Spleen (tissue), 11 donors: ENCODE measurements around the gene SNX9. TPM values are rescaled to one million over a fixed set of nuclear protein-coding genes. Genes with fewer than 3 reads are reported as not detected.

Experiments
- DNase-seq: peaks from one replicate; pipeline ENCODE4 v3.0.0-alpha.2; 2020
- H3K27ac ChIP-seq, 8 donors: fragments of 200-600 bp; sonication (generic) in 7 of 8; 1 replicate in 4 of 8; 2 replicates in 4 of 8; pipeline versions ENCODE4 v1.5.0 to v1.8.0; 2016 to 2021; ENCODE audit warnings: inconsistent platforms in 4 of 8, mild to moderate bottlenecking in 4 of 8, moderate library complexity in 1 of 8
- H3K27me3 ChIP-seq, 7 donors: fragments of 200-600 bp; sonication (generic) in 6 of 7; replicated peaks in 1 of 7; 1 replicate in 4 of 7; 2 replicates in 3 of 7; pipeline versions ENCODE4 v1.5.0 to v1.8.0; 2016 to 2021; ENCODE audit warnings: inconsistent platforms in 3 of 7, mild to moderate bottlenecking in 1 of 7
- H3K36me3 ChIP-seq, 6 donors: fragments of 200-600 bp; sonication (generic) in 5 of 6; 1 replicate in 4 of 6; 2 replicates in 2 of 6; pipeline versions ENCODE4 v1.5.0 to v1.8.0; 2016 to 2021; ENCODE audit warnings: inconsistent platforms in 2 of 6
- H3K4me1 ChIP-seq, 6 donors: fragments of 200-600 bp; sonication (generic) in 5 of 6; 1 replicate in 3 of 6; 2 replicates in 3 of 6; pipeline versions ENCODE4 v1.5.0 to v1.8.0; 2016 to 2021; ENCODE audit warnings: inconsistent platforms in 3 of 6
- H3K4me3 ChIP-seq, 8 donors: fragments of 200-600 bp; sonication (generic) in 7 of 8; 1 replicate in 4 of 8; 2 replicates in 4 of 8; pipeline versions ENCODE4 v1.5.0 to v1.8.0; 2016 to 2021; ENCODE audit warnings: inconsistent platforms in 4 of 8, mild to moderate bottlenecking in 4 of 8, moderate library complexity in 2 of 8
- H3K9me3 ChIP-seq, 8 donors: fragments of 200-600 bp; sonication (generic) in 7 of 8; 1 replicate in 4 of 8; 2 replicates in 4 of 8; pipeline versions ENCODE4 v1.5.0 to v1.8.0; 2016 to 2021; ENCODE audit warnings: inconsistent platforms in 4 of 8
- CTCF ChIP-seq, 11 experiments: fragments of 200-600 bp in 7 of 11; fragments of 450-650 bp in 4 of 11; sonication (generic) in 4 of 11; IDR thresholded peaks in 8 of 11; conservative IDR thresholded peaks in 3 of 11; 1 replicate in 7 of 11; 2 replicates in 4 of 11; pipeline versions ENCODE4 v1.4.0 to v1.8.0; 2016 to 2021; ENCODE audit warnings: antibody characterized with exemption in 11 of 11, inconsistent platforms in 4 of 11, mild to moderate bottlenecking in 1 of 11
- POLR2A ChIP-seq, 3 donors: fragments of 450-650 bp; IDR thresholded peaks; one replicate each; pipeline ENCODE4 v1.5.1; 2017; ENCODE audit warnings: antibody characterized with exemption in 3 of 3, mild to moderate bottlenecking in 1 of 3
- POLR2AphosphoS5 ChIP-seq, 3 donors: sonication (generic); formaldehyde crosslinking; IDR thresholded peaks; one replicate each; pipeline ENCODE4 v1.5.1; 2017; ENCODE audit warnings: antibody characterized with exemption in 3 of 3
- WGBS, 5 donors: extraction: QIAGEN DNeasy Blood & Tissue Kit in 3 of 5; methylation state at CpG; one replicate each; pipeline versions ENCODE4 v1.1.5 to v1.1.7; 2013 to 2018; 5-methylcytosine and 5-hydroxymethylcytosine counted together
- intact Hi-C: fragments of 100-400 bp; cut with DNase I; formaldehyde crosslinking; loops from one replicate; pipeline ENCODE4 v1.15.0; 2023; ENCODE audit warnings: low total_unique reads
- polyA plus RNA-seq, 3 donors: library from polyadenylated mRNA; stranded (reverse); fragments of 200-250 nt; gene quantifications; one replicate each; pipeline ENCODE4 v1.2.1, GENCODE V29; 2013
- total RNA-seq, 7 donors: library from RNA; depleted of rRNA in 3 of 7; stranded (reverse); fragments of >200 nt in 3 of 7; fragmentation: NEBNext Ultra II Directional in 4 of 7; extraction: Animal tissue kit (Norgen Biotek cat#: 25700) in 4 of 7; gene quantifications; one replicate each; pipeline versions ENCODE4 v1.1.0 to v1.2.1, GENCODE V29; 2016 to 2021
- donor health status: healthy with polysubstance abuse.
- donor health status: DM: no; HTN: no; CAD: no; lungs with moderate emphysema.
- donor health status: DM: no; HTN: no; CAD: no.
- donor health status: Bipolar disorder and iron deficiency.
- donor health status: healthy.
- donor health status: DM: no; HTN: no; CAD: no.
- donor health status: DM: yes; HTN: yes; CAD: no.

SNX9 gene
- total and polyA plus RNA-seq, 10 donors: 18.9 to 42.5 (median 31.8) TPM

- Histone ChIP-seq H3K27me3 (no peaks in the 10 kb centered on the region), H3K27ac (no peak overlapping the region), H3K4me3 (no peak overlapping the region), H3K36me3 (no peaks in the 10 kb centered on the region), H3K4me1 (peaks cover 0 to 4% (median 0%) of the 10 kb centered on the region in 6 donors), H3K9me3 (no peaks in the 10 kb centered on the region)
- no peak for TF ChIP-seq CTCF (IDR thresholded peaks at IDR 0.05 in 8 of 11, conservative IDR thresholded peaks at IDR 0.05 in 3 of 11)
- no peak for TF ChIP-seq POLR2A (IDR thresholded peaks at IDR 0.05)
- TF ChIP-seq POLR2AphosphoS5 (IDR thresholded peaks at IDR 0.05): no peak
- WGBS, 5 donors: 63 to 79% (median 71%) methylated on average over 6 of the region's 6 CpGs
- DNase-seq: no peak
- intact Hi-C loops: no loop called here
These were observed 22.4 kb upstream of the SNX9 start for GRCh38 chr6:157800420-157801237.

- DNase-seq: no peak
- peaks cover 0 to 16% (median 11%) of the 10 kb centered on the region in 8 donors for H3K9me3 ChIP-seq
- no peak overlapping the region for H3K27ac ChIP-seq
- intact Hi-C loops: no loop called here
- no peak overlapping the region for H3K4me3 ChIP-seq
- TF ChIP-seq CTCF (IDR thresholded peaks at IDR 0.05 in 8 of 11, conservative IDR thresholded peaks at IDR 0.05 in 3 of 11) (no peak), POLR2AphosphoS5 (IDR thresholded peaks at IDR 0.05) (no peak), POLR2A (IDR thresholded peaks at IDR 0.05) (no peak)
- no peaks in the 10 kb centered on the region for H3K4me1 ChIP-seq
- 85 to 92% (median 89%) methylated on average over 11 of the region's 11 CpGs for WGBS, 5 donors
- H3K27me3 ChIP-seq: no peaks in the 10 kb centered on the region
- H3K36me3 ChIP-seq: no peaks in the 10 kb centered on the region
These were observed 18.4 kb upstream of the SNX9 start for GRCh38 chr6:157804448-157805327.

- WGBS, 5 donors: 74 to 89% (median 78%) methylated on average over 3 of the region's 3 CpGs
- no peaks in the 10 kb centered on the region for H3K36me3 ChIP-seq
- peaks cover 0 to 18% (median 11%) of the 10 kb centered on the region in 8 donors for H3K9me3 ChIP-seq
- no peak overlapping the region for H3K27ac ChIP-seq
- no peaks in the 10 kb centered on the region for H3K4me1 ChIP-seq
- no peak for TF ChIP-seq POLR2AphosphoS5 (IDR thresholded peaks at IDR 0.05)
- TF ChIP-seq CTCF (IDR thresholded peaks at IDR 0.05 in 8 of 11, conservative IDR thresholded peaks at IDR 0.05 in 3 of 11): no peak
- TF ChIP-seq POLR2A (IDR thresholded peaks at IDR 0.05): no peak
- no peak for DNase-seq
- intact Hi-C loops: no loop called here
- H3K4me3 ChIP-seq: no peak overlapping the region
- no peaks in the 10 kb centered on the region for H3K27me3 ChIP-seq
These were observed 16.8 kb upstream of the SNX9 start for GRCh38 chr6:157806131-157806855.
